H1 (cell line): ENCODE measurements around the gene DOCK11. TPM values are rescaled to one million over a fixed set of nuclear protein-coding genes. Genes with fewer than 3 reads are reported as not detected.

Experiments used
- CBX8 ChIP-seq: fragments of 300-800, 300-1000 bp; sonication (generic); IDR thresholded peaks from 2 replicates; pipeline ENCODE4 v1.7.1; 2016; ENCODE audit warnings: low read depth, low read length, borderline replicate concordance
- CREB1 ChIP-seq: IDR thresholded peaks from 2 replicates; pipeline ENCODE4 v1.6.1; 2012; ENCODE audit warnings: inconsistent platforms
- KDM4A ChIP-seq: IDR thresholded peaks from one replicate; pipeline ENCODE4 v1.7.1; 2012; ENCODE audit warnings: low read depth, mild to moderate bottlenecking, moderate library complexity, low read length, inconsistent platforms; ENCODE audit not compliant: severe bottlenecking
- PHF8 ChIP-seq: fragments of 200-600 bp; sonication (generic); conservative IDR thresholded peaks from 2 replicates; pipeline ENCODE4 v1.7.1; 2012; ENCODE audit warnings: low read depth, mild to moderate bottlenecking, inconsistent platforms, low read length, moderate library complexity
- RAD21 ChIP-seq, 2 experiments: IDR thresholded peaks in 1 of 2; conservative IDR thresholded peaks in 1 of 2; 2 replicates each; pipeline ENCODE4 v1.6.1; 2011; ENCODE audit warnings: low read depth in 2 of 2, low read length in 2 of 2, improper control_type of control experiment in 1 of 2, inconsistent platforms in 1 of 2, mild to moderate bottlenecking in 1 of 2, moderate library complexity in 1 of 2
- RXRA ChIP-seq: IDR thresholded peaks from 2 replicates; pipeline ENCODE4 v1.6.1; 2011; ENCODE audit warnings: low read depth, mild to moderate bottlenecking, low read length, moderate library complexity; ENCODE audit not compliant: insufficient read depth
- SIRT6 ChIP-seq: IDR thresholded peaks from one replicate; pipeline ENCODE4 v1.7.1; 2012; ENCODE audit warnings: low read length, inconsistent platforms
- polyA plus RNA-seq, 7 experiments: library from polyadenylated mRNA; depleted of rRNA in 3 of 7; stranded (reverse) in 5 of 7; unstranded in 2 of 7; fragments of >200 nt in 5 of 7; fragments of 200-250 nt in 2 of 7; gene quantifications; 1 replicate in 5 of 7; 2 replicates in 1 of 7; 4 replicates in 1 of 7; pipeline versions ENCODE4 v1.2.1 to v1.2.3, GENCODE V29; 2011 to 2013; ENCODE audit warnings: missing spikeins in 2 of 7, mixed read lengths in 2 of 7
- total RNA-seq: library from RNA; stranded (reverse); fragmentation: NEBNext Ultra II Directional; extraction: Animal tissue kit (Norgen Biotek cat#: 25700); gene quantifications from 2 replicates; pipeline ENCODE4 v1.2.1, GENCODE V29; 2021

The DOCK11 gene
- total and polyA plus RNA-seq, 2 of the 8 experiments (the other 6 are each of a cell fraction or from before 2014, with no cell fraction given), result 4.9 to 12.0 TPM

DNA sequence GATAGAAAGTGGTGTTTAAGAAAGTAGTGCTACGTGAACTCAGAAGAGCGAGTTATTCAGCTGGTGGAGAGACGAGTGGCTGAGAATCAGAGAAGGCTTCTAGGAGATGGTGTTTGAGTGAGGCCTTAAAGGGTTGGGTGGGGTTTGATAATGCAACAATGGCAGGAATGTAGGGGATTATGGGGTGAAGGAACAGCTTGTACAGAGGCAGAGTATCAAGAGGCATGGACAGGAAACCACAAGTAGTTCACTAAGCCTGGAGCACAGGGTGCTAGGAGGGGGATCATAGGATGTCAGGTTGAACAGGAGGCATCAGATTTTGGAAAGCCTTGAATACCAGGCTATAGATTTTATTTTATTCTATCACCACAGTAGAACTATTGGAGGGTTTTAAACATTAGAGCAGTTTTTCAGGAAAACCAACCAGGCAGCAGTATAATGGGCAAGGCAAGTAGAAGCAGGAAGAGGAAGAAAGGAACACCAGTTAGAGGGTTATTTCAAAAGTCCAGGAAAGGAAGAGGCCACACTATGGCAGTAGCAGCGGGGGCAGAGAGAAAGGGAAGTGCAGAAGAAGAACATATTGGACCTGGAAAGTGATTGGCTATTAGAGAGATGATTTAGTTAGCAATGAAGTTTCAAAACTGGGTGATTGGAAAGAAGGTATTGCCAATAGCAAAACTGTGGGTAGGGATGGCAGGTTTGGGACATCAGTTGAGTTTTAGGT is 99.2 kb downstream of the DOCK11 start (continued):
- TF ChIP-seq CBX8 (no peak), RXRA (no peak), SIRT6 (no peak), PHF8 (no peak), RAD21 (IDR thresholded peaks at IDR 0.05 in 1 of 2, conservative IDR thresholded peaks at IDR 0.05 in 1 of 2; ENCODE audit: low read depth in 2 of 2, low read length in 2 of 2) (no peak), CREB1 (no peak), KDM4A (no peak)
